Stromal cell of bone marrow (primary cell): ENCODE data around the gene MMAB.

ENCODE experiments used
- DNase-seq: peaks from one replicate; pipeline ENCODE4 v3.0.0-alpha.2; 2012; ENCODE audit warnings: low read depth

The MMAB gene

GRCh38 chr12:109538191-109538863 lies 35.0 kb downstream of the MMAB start:
- no peak for DNase-seq

- DNase-seq, result no peak
These were observed 36.2 kb downstream of the MMAB start for GRCh38 chr12:109537136-109537535.

DNA sequence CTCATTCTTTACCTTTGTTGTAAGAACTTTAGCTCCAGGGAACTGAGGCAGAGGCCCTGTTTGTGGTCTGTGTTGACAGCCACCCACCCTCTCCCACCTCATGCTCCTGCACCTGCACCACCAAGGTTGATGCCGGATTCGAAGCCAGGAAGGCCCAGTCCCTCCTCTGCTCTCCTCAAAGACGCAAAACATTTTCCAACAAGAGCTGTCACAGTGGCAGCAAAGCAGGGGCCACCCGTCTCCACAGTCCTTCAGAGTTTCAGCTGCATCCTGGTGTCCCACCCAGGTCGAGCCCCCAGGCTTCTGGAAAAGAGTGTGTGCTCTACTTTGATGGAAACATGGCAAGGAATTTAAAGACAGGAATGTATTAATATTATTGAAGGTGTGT lies 37.4 kb downstream of the MMAB start:
- no peak for DNase-seq

- DNase-seq, result no peak
These were observed 38.0 kb downstream of the MMAB start for GRCh38 chr12:109535231-109535862.

DNA sequence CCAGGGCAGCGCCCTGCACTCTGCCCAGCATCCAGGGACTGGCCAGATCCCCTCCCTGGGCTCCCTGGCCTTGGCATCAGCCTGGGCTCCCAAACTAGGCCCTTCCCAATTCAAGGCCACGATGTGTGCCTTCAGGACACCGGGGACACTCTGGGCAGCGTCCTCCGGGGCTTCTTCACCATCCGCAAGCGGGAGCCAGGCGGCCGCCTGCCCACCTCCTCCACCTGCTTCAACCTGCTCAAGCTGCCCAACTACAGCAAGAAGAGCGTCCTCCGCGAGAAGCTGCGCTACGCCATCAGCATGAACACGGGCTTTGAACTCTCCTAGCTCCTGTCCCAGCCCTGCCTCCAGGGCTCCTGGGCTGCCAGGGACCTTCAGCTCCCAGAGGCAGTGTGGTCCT lies 38.8 kb downstream of the MMAB start:
- DNase-seq, result no peak

DNA sequence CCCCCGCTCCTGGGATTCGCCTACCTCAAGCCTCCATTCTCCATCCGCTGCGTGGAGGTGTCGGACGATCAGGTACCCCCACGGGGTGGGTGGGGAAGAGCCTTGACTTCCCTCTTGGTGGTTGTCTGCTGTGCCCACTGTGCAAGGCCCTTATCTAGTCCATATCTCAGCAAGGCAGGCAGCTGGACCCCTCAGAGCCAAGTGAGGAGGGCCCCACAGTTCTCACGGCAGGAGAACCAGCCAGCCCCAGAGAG lies 39.9 kb downstream of the MMAB start:
- DNase-seq, result no peak

- no peak for DNase-seq
These were observed 40.4 kb downstream of the MMAB start for GRCh38 chr12:109532721-109533486.

DNA sequence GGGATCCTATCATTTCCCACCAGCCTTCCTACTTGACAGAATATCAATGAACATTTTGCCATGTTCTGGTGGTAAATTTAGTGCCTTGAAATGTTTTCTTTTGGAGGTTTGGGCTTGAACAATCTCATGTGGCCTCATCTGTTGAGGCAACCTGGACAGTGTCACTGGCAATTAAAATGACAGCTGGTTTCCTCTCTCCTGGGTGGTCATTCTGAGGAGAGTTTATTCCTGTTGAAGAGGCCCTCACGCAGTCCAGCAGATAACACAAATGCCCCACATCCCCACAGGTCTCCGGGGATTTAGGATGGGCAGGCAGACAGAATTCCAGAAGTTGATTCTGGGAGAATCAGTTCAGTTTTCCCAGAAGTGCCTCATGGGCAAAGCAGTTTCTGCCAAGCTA lies 41.9 kb downstream of the MMAB start:
- DNase-seq, result no peak

- DNase-seq, result no peak
These were observed 43.3 kb downstream of the MMAB start for GRCh38 chr12:109529691-109530640.

GRCh38 chr12:109527489-109528123 lies 45.7 kb downstream of the MMAB start:
- no peak for DNase-seq

DNA sequence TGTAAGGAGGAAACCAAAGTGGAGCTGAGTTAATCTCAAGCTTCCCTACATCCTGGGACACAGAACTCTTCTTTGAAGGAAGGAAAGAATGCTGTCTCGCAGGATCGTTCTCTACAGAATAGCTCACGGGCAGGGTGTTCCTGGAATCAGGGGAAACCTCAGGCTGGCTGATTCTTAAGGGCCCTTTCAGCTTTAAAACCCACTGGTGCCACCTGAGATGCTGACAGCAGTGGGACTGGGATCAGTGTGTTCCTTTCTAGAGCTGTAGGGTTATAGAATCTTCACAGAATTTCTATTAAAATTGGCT lies 48.1 kb downstream of the MMAB start:
- no peak for DNase-seq

- DNase-seq, result no peak
These were observed 48.6 kb downstream of the MMAB start for GRCh38 chr12:109524466-109525278.

DNA sequence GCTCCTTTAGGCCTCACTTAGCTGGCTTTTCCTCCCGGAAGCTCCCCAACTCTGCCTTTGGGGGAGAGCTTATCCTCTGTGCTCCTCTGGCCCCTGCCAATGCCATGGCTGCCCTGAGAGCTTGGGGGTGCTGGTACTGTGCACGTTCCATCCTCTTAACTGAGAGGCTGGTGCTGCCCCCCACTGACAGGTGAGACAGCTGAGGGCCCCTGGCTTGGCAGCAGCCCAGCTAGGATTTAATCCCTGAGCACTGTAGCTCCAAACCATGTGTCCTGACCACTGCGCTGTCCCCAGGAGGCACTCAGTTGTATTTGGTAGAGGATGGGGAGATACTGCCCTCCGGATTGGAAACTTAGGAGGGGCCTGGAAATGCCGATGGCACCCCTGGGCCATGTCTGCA lies 49.8 kb downstream of the MMAB start:
- DNase-seq, result no peak

GRCh38 chr12:109523071-109523470 lies 50.2 kb downstream of the MMAB start:
- DNase-seq, result no peak

DNA sequence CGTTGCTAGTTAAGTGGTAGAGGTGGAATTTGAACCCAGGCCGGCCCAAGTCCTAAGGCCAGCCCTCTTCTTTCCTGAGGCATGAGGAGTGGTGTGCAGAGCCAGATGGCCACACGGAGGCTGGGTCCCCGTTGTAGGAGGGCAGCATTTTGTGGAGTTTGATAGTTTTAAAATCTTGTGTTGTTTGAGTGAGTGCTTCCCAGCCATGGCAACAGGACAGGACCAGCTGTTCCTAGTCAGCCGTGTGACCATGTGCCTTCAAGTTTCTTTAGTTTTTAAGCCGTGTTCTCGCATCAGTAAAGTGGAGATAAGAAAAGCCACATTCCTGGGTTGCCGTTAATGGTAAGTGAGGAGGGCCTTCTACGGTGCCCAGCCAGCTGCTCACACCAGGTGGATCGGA lies 51.5 kb downstream of the MMAB start:
- DNase-seq, result no peak

DNA sequence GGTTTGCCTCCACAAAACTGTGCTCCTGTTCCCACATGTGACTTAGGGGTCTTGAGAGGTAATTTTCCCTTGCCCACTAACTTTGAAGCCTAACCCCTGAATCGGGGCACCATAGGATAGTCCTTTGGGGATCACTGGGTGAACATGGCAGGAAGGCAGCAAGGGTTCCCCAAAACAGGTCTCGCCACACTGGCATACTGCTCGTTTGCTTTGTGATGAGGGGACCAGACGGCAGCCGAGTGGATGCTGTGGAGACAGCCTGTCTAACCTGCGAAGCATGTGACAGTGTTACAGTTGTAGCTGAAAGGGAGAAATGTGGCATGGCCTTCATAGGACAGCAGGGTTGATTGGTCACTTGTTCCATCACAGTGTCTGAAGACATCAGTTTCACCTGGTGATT lies 53.5 kb downstream of the MMAB start:
- no peak for DNase-seq

- peak; percentile 72 for DNase-seq
These were observed 54.3 kb downstream of the MMAB start for GRCh38 chr12:109518820-109519665.

DNA sequence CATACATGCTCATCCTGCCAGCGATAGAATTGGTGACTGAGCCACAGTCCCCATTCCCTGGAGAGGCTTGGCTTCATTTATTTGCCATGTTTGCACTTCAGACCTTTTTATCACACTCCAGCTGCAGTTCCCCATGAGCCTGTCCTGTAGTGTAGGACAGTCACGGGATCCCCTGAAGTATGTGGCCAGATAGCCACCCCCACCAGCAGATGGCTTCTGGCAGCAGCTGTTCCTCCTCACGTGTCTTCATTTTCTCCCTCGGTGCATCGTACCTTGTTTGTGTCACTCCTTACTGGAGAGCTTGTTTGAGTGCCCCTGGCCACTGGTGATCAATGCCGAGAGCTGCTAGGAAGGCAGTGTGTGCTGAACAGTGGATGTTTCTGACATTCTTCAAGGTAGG lies 55.7 kb downstream of the MMAB start:
- DNase-seq, result no peak

- no peak for DNase-seq
These were observed 59.3 kb downstream of the MMAB start for GRCh38 chr12:109513977-109514376.

- DNase-seq, result no peak
These were observed 60.3 kb downstream of the MMAB start for GRCh38 chr12:109513051-109513450.
